Mesendoderm (in vitro differentiated cells): Measurements from ENCODE around the gene ARHGEF4.

Experiments
- DNase-seq: peaks from one replicate; pipeline ENCODE4 v3.0.0; 2013
- H2AK5ac ChIP-seq: 2 replicates; pipeline ENCODE4 v1.6.1; 2013; ENCODE audit warnings: low read length, inconsistent platforms
- H2BK120ac ChIP-seq: 2 replicates; pipeline ENCODE4 v1.6.1; 2013; ENCODE audit warnings: low read depth, mild to moderate bottlenecking, low read length, moderate library complexity, mixed read lengths
- H2BK15ac ChIP-seq: replicated peaks from 2 replicates; pipeline ENCODE4 v1.6.1; 2013; ENCODE audit warnings: low read depth, mild to moderate bottlenecking, moderate library complexity
- H2BK5ac ChIP-seq: 2 replicates; pipeline ENCODE4 v1.6.1; 2013; ENCODE audit warnings: low read length, inconsistent platforms
- H3K18ac ChIP-seq: 2 replicates; pipeline ENCODE4 v1.6.1; 2013; ENCODE audit warnings: mild to moderate bottlenecking, low read length, mixed read lengths
- H3K23ac ChIP-seq: one replicate; pipeline ENCODE4 v1.6.1; 2013; ENCODE audit warnings: low read length
- H3K27ac ChIP-seq: 2 replicates; pipeline ENCODE4 v1.5.1; 2013; ENCODE audit warnings: low read depth, mild to moderate bottlenecking, inconsistent platforms, low read length, moderate library complexity
- H3K27me3 ChIP-seq: 2 replicates; pipeline ENCODE4 v1.6.1; 2013; ENCODE audit warnings: low read length, control low read depth, mild to moderate bottlenecking, inconsistent platforms; ENCODE audit not compliant: insufficient read depth, poor library complexity
- H3K36me3 ChIP-seq: 2 replicates; pipeline ENCODE4 v1.6.1; 2013; ENCODE audit warnings: low read length, inconsistent platforms; ENCODE audit not compliant: control insufficient read depth, insufficient read depth
- H3K4ac ChIP-seq: one replicate; pipeline ENCODE4 v1.6.1; 2013; ENCODE audit warnings: low read depth, mild to moderate bottlenecking, low read length, moderate library complexity
- H3K4me1 ChIP-seq: 2 replicates; pipeline ENCODE4 v1.6.1; 2013; ENCODE audit warnings: low read depth, low read length, inconsistent platforms; ENCODE audit not compliant: control insufficient read depth
- H3K4me2 ChIP-seq: 2 replicates; pipeline ENCODE4 v1.6.1; 2013; ENCODE audit warnings: low read length
- H3K4me3 ChIP-seq: 2 replicates; pipeline ENCODE4 v1.5.1; 2013; ENCODE audit warnings: mild to moderate bottlenecking, low read length
- H3K56ac ChIP-seq: one replicate; pipeline ENCODE4 v1.6.1; 2013; ENCODE audit warnings: low read length
- H3K79me1 ChIP-seq: 2 replicates; pipeline ENCODE4 v1.6.1; 2013; ENCODE audit warnings: low read length, inconsistent platforms
- H3K79me2 ChIP-seq: 2 replicates; pipeline ENCODE4 v1.6.1; 2013; ENCODE audit warnings: mild to moderate bottlenecking, low read length; ENCODE audit not compliant: control insufficient read depth, insufficient read depth
- H3K9ac ChIP-seq: 2 replicates; pipeline ENCODE4 v1.6.1; 2013; ENCODE audit warnings: low read length, inconsistent platforms
- H4K5ac ChIP-seq: one replicate; pipeline ENCODE4 v1.6.1; 2013; ENCODE audit warnings: low read length
- H4K8ac ChIP-seq: one replicate; pipeline ENCODE4 v1.6.1; 2013; ENCODE audit warnings: low read depth, mild to moderate bottlenecking, control low read depth, low read length, moderate library complexity
- WGBS: extraction: QIAGEN DNeasy Blood & Tissue Kit; methylation state at CpG from one replicate; pipeline ENCODE4 v1.1.7; 2013; ENCODE audit warnings: low lambda C conversion rate, missing lambda C conversion rate; ENCODE audit not compliant: insufficient coverage; ENCODE audit errors: extremely low coverage; 5-methylcytosine and 5-hydroxymethylcytosine counted together

Gene ARHGEF4

DNA sequence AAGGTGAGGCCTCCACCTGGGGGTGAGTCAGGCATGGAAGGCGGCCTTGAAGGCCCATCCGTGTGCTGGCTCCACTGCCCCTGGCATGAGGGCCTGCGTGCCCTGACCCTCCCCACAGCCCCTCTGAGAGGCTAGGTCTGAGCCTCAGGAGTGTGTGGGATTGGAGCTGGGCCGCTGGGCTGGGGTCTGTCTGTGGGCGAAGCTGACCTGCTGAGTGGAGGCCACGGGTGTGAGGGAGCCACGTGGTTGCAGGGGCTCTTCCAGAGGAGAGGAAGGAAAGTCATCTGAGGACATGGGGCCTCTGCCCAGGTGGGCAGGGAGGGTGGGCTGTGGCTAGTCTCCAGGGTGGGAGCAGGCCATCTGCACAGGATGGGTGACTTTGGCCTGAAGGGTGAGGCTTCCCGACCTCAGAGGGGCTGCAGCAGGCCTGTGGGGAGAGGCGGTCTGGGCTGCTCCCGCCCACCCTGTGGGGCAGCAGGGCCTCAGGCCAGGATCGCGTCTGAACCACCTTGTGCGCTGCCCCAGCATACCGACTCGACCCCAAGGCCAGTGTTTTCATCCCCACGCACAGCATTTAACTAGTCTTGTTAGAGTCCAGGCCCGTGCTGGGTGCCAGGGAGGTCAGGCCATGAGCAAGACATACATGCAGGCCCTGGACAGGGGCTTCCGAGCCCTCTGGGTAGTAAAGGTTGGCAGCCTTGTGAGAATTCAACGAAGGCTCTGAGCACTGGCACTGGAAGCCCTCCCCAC, 11.2 kb downstream of the ARHGEF4 start:
- H3K4me3 ChIP-seq: no peak overlapping the region
- H3K56ac ChIP-seq: no peak overlapping the region
- H3K18ac ChIP-seq: no peak overlapping the region
- no peak overlapping the region for H3K23ac ChIP-seq
- H3K27me3 ChIP-seq: no peaks in the 10 kb centered on the region
- no peaks in the 10 kb centered on the region for H3K79me1 ChIP-seq
- H3K9ac ChIP-seq: no peak overlapping the region
- H3K36me3 ChIP-seq: no peaks in the 10 kb centered on the region
- H3K27ac ChIP-seq: no peak overlapping the region
- H4K8ac ChIP-seq: no peak overlapping the region
- H2AK5ac ChIP-seq: no peak overlapping the region
- H2BK5ac ChIP-seq: no peak overlapping the region
- H3K4me2 ChIP-seq: no peak overlapping the region
- H4K5ac ChIP-seq: no peak overlapping the region
- H3K4me1 ChIP-seq: no peaks in the 10 kb centered on the region
- WGBS: no CpG with 5 or more reads among the region's 19 CpGs
- H2BK120ac ChIP-seq: no peak overlapping the region
- no peak overlapping the region for H3K4ac ChIP-seq
- DNase-seq: no peak
- no peaks in the 10 kb centered on the region for H3K79me2 ChIP-seq
- H2BK15ac ChIP-seq: no peak overlapping the region

DNA sequence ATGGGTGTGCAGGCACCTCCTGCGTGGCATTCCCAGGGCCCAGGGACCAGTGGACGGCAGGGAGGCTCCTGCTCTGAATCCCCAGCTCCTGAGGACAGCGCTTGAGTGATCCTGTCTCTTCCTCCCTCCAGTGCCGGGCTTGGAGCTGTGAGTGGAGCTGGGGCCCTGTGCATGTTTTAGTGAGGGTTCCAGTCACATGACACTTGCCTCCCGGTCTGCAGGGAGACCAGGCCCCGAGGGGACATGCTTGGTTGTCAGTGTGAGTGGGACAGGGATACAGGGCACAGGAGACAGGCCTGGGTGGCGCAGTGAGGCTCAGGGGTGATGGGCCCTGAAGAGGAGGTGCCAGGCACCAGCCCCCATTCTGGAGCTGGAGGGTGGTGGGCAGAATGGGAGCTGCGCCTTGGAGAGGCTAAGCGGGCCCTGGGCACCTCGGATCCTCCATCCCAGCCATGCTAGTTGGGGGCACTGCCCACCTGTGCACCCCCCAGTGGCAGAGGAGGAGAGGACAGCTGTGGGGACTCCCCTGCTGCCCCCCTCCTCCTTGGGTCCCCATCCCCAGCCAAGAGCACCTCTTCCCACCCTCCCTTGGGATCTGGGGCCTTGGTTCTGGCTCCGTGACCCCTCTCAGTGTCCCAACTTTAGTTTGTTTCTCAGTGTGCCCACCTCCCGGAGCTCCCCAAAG, 12.0 kb downstream of the ARHGEF4 start:
- H3K9ac ChIP-seq: no peak overlapping the region
- no peaks in the 10 kb centered on the region for H3K79me1 ChIP-seq
- no peaks in the 10 kb centered on the region for H3K79me2 ChIP-seq
- no peak overlapping the region for H3K23ac ChIP-seq
- no peak overlapping the region for H4K5ac ChIP-seq
- no peak overlapping the region for H4K8ac ChIP-seq
- no peak overlapping the region for H3K4me2 ChIP-seq
- H3K4ac ChIP-seq: no peak overlapping the region
- WGBS: no CpG with 5 or more reads among the region's 12 CpGs
- H3K4me3 ChIP-seq: no peak overlapping the region
- no peak overlapping the region for H3K27ac ChIP-seq
- no peaks in the 10 kb centered on the region for H3K4me1 ChIP-seq
- H2BK15ac ChIP-seq: no peak overlapping the region
- H3K56ac ChIP-seq: no peak overlapping the region
- H2AK5ac ChIP-seq: no peak overlapping the region
- H3K27me3 ChIP-seq: no peaks in the 10 kb centered on the region
- no peak overlapping the region for H3K18ac ChIP-seq
- no peak for DNase-seq
- H2BK120ac ChIP-seq: no peak overlapping the region
- H3K36me3 ChIP-seq: no peaks in the 10 kb centered on the region
- H2BK5ac ChIP-seq: no peak overlapping the region

- Histone ChIP-seq H3K4me3 (no peak overlapping the region), H3K56ac (no peak overlapping the region)
- no CpG with 5 or more reads among the region's 10 CpGs for WGBS
Observed at GRCh38 chr2:130849896-130850787, 13.4 kb downstream of the ARHGEF4 start.

DNA sequence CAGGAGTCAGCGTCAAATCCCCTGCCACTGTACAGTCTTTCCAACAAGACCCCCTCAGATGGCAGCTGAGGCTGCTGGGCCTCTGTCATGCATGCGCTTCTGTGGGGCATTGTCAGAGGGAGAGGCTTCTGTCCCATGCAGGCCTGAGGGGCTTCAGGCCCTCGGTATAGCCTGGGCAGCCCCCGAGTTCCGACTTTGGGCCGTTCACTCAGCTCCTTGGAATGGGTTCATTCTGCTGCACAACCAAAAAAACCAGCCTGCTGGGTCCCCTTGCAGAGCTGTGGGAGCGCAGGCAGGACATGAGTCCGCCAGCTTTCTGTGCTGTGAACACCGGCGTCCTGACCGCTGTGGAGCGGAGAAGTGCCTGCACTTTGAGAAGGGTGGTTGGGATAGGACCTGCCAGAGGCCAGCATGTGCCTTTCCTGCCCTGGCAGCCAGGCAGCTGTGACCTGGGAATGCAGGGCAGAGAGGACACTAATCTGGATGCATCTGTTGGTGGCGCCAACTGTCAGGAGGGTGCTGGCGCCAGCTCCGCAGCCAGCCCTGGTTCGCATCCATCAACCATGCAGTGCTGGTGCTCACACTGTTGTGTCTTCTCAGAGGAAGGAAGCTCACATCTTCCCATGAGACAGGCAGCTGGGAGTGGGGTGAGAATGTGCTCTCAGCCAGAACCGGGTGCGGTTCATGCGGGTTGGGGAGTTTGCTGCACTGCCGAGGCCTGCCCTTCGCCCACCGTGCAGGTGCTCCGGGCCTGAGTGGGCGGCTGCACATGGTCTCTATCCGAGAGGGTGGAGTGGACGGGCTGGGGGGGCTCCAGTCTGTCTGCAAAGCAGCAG, 14.3 kb downstream of the ARHGEF4 start:
- Histone ChIP-seq H3K56ac (no peak overlapping the region), H2BK120ac (no peak overlapping the region), H3K36me3 (no peaks in the 10 kb centered on the region), H3K27ac (no peak overlapping the region), H4K5ac (no peak overlapping the region), H2BK15ac (no peak overlapping the region), H3K79me2 (no peaks in the 10 kb centered on the region), H3K18ac (no peak overlapping the region), H3K9ac (no peak overlapping the region), H3K23ac (no peak overlapping the region), H3K4ac (no peak overlapping the region), H3K27me3 (no peaks in the 10 kb centered on the region), H3K4me2 (no peak overlapping the region), H3K4me3 (no peak overlapping the region), H3K4me1 (no peaks in the 10 kb centered on the region), H2AK5ac (no peak overlapping the region), H3K79me1 (no peaks in the 10 kb centered on the region), H4K8ac (no peak overlapping the region), H2BK5ac (no peak overlapping the region)
- DNase-seq: no peak
- no CpG with 5 or more reads among the region's 26 CpGs for WGBS

More at GRCh38 chr2:130849896-130850787, 13.4 kb downstream of the ARHGEF4 start:
- H3K18ac ChIP-seq: no peak overlapping the region
- H3K4ac ChIP-seq: no peak overlapping the region
- no peak overlapping the region for H2AK5ac ChIP-seq
- no peak for DNase-seq
- no peak overlapping the region for H3K23ac ChIP-seq
- H4K5ac ChIP-seq: no peak overlapping the region
- no peaks in the 10 kb centered on the region for H3K79me2 ChIP-seq
- H2BK120ac ChIP-seq: no peak overlapping the region
- H3K4me1 ChIP-seq: no peaks in the 10 kb centered on the region
- no peaks in the 10 kb centered on the region for H3K79me1 ChIP-seq
- no peak overlapping the region for H3K4me2 ChIP-seq
- H4K8ac ChIP-seq: no peak overlapping the region
- no peak overlapping the region for H2BK5ac ChIP-seq
- no peak overlapping the region for H3K9ac ChIP-seq
- H3K36me3 ChIP-seq: no peaks in the 10 kb centered on the region
- no peaks in the 10 kb centered on the region for H3K27me3 ChIP-seq
- no peak overlapping the region for H2BK15ac ChIP-seq
- no peak overlapping the region for H3K27ac ChIP-seq

- WGBS: no CpG with 5 or more reads among the region's 14 CpGs
- no peak overlapping the region for H2BK120ac ChIP-seq
- H3K23ac ChIP-seq: no peak overlapping the region
- H3K56ac ChIP-seq: no peak overlapping the region
- H3K4me1 ChIP-seq: no peaks in the 10 kb centered on the region
- no peak overlapping the region for H3K4me2 ChIP-seq
- no peak overlapping the region for H3K18ac ChIP-seq
- no peak overlapping the region for H3K4ac ChIP-seq
- no peak overlapping the region for H2AK5ac ChIP-seq
- H3K27ac ChIP-seq: no peak overlapping the region
- DNase-seq: no peak
- no peak overlapping the region for H3K9ac ChIP-seq
- no peaks in the 10 kb centered on the region for H3K36me3 ChIP-seq
- no peaks in the 10 kb centered on the region for H3K79me1 ChIP-seq
- no peak overlapping the region for H4K8ac ChIP-seq
- H3K27me3 ChIP-seq: no peaks in the 10 kb centered on the region
- H2BK5ac ChIP-seq: no peak overlapping the region
- H4K5ac ChIP-seq: no peak overlapping the region
- H2BK15ac ChIP-seq: no peak overlapping the region
- no peak overlapping the region for H3K4me3 ChIP-seq
- H3K79me2 ChIP-seq: no peaks in the 10 kb centered on the region
Observed at GRCh38 chr2:130851624-130852382, 15.1 kb downstream of the ARHGEF4 start.
